Omental fat pad (tissue), 4 donors: ENCODE results near the gene MDM1. TPM values are rescaled to one million over a fixed set of nuclear protein-coding genes. Genes with fewer than 3 reads are reported as not detected.

Experiments
- ATAC-seq: fragments of 150-250 bp; one replicate; pipeline ENCODE4 v1.9.1; 2016; ENCODE audit warnings: mild to moderate bottlenecking, moderate library complexity; ENCODE audit not compliant: low FRiP score
- DNase-seq: peaks from one replicate; pipeline ENCODE4 v3.0.0-alpha.2; 2019; ENCODE audit warnings: low spot score
- total RNA-seq, 4 donors: library from RNA; depleted of rRNA; stranded (reverse); fragments of >200 nt; gene quantifications; one replicate each; pipeline ENCODE4 v1.1.0, GENCODE V29; 2016
- TF ChIP-seq, protein P1 (sequence below), 3 donors: fragments of 450-650 bp; IDR thresholded peaks; one replicate each; pipeline ENCODE4 v1.5.1; 2016 to 2017; ENCODE audit warnings: antibody characterized with exemption in 3 of 3, mild to moderate bottlenecking in 3 of 3, moderate library complexity in 2 of 3

Gene MDM1
- total RNA-seq, 4 donors from 2014 or later = 9.0 to 21.8 (median 10.0) TPM

DNA sequence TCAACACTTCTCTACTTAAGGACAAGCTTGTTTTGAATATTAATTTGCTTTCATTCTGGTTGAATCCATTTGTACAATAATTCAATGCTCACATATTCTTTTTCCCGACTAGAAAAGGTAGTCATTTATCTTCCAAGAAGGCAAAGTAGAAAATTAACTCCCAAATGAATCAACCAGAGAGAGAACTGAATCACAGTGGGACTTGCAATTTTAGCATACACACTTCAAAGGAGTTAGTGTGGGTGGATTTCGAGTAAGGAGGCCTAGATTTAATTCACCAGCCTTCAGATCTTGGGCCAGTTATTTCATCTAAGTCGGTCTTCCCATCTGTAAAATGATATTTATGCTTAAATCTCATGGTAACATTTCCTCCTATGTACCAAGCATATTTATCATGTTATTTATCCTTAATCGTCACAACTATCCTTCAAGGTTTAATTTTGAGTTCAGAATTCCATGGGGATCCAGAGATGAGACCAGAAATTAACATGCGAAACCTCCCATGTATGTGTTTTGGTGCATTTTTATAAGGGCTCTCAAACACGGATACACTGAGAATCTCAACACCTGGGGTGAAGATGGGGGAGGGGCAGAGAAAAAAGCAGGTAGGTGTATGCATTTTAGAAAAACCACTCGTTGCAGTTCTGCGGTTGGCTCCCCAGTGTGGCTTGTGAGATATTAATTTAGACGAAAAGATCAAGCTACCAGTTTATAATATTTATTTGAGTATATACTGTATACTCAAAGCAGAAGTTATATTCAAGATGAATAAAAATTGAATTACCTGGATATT, 39.8 kb downstream of the MDM1 start:
- no peak for DNase-seq
- ATAC-seq = peak; percentile 59
- TF ChIP-seq, protein P1, sequence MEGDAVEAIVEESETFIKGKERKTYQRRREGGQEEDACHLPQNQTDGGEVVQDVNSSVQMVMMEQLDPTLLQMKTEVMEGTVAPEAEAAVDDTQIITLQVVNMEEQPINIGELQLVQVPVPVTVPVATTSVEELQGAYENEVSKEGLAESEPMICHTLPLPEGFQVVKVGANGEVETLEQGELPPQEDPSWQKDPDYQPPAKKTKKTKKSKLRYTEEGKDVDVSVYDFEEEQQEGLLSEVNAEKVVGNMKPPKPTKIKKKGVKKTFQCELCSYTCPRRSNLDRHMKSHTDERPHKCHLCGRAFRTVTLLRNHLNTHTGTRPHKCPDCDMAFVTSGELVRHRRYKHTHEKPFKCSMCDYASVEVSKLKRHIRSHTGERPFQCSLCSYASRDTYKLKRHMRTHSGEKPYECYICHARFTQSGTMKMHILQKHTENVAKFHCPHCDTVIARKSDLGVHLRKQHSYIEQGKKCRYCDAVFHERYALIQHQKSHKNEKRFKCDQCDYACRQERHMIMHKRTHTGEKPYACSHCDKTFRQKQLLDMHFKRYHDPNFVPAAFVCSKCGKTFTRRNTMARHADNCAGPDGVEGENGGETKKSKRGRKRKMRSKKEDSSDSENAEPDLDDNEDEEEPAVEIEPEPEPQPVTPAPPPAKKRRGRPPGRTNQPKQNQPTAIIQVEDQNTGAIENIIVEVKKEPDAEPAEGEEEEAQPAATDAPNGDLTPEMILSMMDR (IDR thresholded peaks at IDR 0.05) = no peak

DNA sequence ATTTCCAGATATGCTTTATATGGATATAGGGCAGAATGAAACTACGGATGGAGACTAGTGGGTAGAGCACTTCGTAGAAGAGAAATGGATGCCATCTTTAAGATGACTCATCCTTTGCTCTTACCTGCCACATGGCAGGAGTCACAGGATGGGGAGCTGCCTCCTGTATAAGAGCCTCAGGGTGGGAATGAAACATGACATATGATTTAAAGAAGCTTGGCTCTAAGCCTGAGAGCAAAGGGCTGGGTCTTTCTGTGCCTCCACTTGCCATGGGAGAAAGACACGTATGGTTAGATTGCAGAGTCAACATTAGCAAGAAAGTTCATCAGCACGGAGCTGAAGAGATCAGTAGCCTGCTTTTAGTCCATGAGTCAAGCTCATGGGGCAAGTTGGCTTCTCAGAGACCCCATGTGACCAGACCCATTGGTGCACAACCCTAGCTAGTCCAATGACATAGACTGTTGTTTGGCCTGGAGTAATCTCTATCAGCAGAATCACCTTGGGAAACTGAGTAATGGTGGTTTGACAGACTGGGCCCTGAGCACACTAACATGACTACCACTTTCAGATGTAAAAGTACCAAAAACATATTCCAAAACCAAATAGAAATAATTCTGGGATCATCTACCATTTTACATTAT, 40.6 kb downstream of the MDM1 start:
- DNase-seq = no peak
- ATAC-seq = no peak
- TF ChIP-seq, protein P1 (IDR thresholded peaks at IDR 0.05) = no peak

DNA sequence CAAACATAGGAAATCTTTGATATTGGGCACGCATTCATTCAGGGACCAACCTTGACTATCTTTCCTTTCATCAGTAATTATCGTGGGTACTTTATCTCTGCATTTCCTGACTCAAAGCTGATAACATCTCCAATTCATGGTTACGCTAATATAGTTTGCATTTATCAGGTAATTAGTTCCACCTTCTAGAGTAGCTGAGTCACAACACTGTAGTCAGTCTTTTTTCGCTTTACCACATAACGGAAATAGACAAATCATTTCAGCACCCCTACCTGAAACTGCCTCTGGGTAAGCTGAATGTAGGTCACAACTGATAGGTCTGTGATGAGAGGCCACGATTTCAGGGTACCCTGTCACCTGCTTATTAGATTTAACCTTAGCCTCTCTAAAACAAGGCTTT, 42.0 kb downstream of the MDM1 start:
- TF ChIP-seq, protein P1 (IDR thresholded peaks at IDR 0.05) = no peak
- ATAC-seq (no peak), DNase-seq (no peak)

DNA sequence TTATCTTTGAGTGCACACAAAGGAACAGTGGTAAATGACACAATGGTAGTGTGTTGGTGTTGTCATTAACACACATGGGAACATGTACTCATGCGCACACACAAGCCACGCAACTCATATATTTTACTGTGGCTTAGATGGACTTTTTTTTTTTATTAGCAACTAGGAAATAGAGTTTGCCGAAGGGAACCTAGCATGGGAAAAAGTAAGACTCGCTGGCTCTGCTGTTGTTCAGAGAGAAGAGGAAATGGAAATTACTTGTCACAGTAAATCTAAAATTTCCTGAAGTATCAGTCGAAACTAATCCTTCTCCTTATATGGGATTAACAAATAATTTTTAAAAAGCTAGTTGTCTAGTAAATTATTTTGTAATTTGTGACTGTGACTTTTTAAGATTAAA, 45.1 kb downstream of the MDM1 start:
- DNase-seq = no peak
- no peak for ATAC-seq
- TF ChIP-seq, protein P1 (IDR thresholded peaks at IDR 0.05) = no peak

DNA sequence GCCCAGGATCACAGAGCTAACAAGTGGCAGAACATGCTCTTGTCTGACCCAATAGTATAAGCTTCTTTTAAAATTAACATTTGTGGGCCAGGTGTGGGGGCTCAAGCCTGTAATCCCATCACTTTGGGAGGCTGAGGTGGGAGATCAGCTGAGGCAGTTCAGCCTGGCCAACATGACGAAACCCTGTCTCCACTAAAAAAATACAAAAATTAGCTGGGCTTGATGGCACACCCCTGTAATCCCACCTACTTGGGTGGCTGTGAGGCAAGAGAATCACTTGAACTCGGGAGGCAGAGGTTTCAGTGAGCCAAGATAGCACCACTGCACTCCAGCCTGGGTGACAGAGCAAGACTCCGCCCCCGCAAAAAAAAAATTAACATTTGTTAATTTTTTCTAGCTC, 45.8 kb downstream of the MDM1 start:
- DNase-seq (no peak), ATAC-seq (no peak)
- TF ChIP-seq, protein P1 (IDR thresholded peaks at IDR 0.05) = no peak

DNA sequence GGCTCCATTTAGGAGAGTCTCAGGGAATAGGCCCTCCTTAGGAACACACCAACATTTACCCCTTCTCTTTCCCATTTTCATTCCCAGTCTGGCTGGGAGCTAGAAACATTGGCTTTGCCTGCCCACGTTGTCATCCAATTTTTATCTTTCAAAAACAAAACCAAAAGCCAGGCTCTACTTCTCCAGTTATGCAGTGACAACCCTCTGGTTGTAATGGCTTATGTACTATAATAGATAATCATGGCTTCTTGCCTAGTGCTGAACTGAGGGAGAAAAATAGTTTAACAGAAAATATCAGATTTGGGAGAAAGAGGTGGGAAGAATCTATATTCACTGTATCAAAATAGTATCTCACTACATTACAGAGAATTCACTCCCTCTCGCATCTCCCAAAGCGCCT, 46.6 kb downstream of the MDM1 start:
- TF ChIP-seq, protein P1 (IDR thresholded peaks at IDR 0.05) = no peak
- ATAC-seq = no peak

More for the DNA sequence above, 46.6 kb downstream of the MDM1 start:
- DNase-seq = no peak
